ENCODE results near the gene CALN1. TPM values are rescaled to one million over a fixed set of nuclear protein-coding genes. Genes with fewer than 3 reads are reported as not detected.

CALN1 gene
- total and polyA plus RNA-seq, 3 donors from 2014 or later = 4.3 to 6.2 (median 4.4) TPM

GRCh38 chr7:72063330-72063729 is 348.8 kb downstream of the CALN1 start:
- intact Hi-C loops (cut with DNase I; ENCODE audit: low total_unique reads) = no loop called here
- no peaks in the 10 kb centered on the region for H3K4me1 ChIP-seq
- TF ChIP-seq CTCF (IDR thresholded peaks at IDR 0.05) (no peak), POLR2A (IDR thresholded peaks at IDR 0.05) (no peak)
- no peak for DNase-seq
- H3K27me3 ChIP-seq = no peaks in the 10 kb centered on the region
- H3K4me3 ChIP-seq = no peak overlapping the region
- H3K27ac ChIP-seq = no peak overlapping the region
- H3K9me3 ChIP-seq = no peaks in the 10 kb centered on the region
- no peaks in the 10 kb centered on the region for H3K36me3 ChIP-seq (ENCODE audit: low read depth, missing control alignments)

GRCh38 chr7:72062666-72063065 is 349.5 kb downstream of the CALN1 start:
- Histone ChIP-seq H3K27ac (no peak overlapping the region), H3K36me3 (ENCODE audit: low read depth, missing control alignments) (no peaks in the 10 kb centered on the region), H3K27me3 (no peaks in the 10 kb centered on the region), H3K4me1 (no peaks in the 10 kb centered on the region), H3K9me3 (no peaks in the 10 kb centered on the region), H3K4me3 (no peak overlapping the region)
- intact Hi-C loops (cut with DNase I; ENCODE audit: low total_unique reads) = no loop called here
- WGBS, 2 donors = 83 to 87% methylated on average over 1 of the region's 1 CpG
- DNase-seq = no peak
- no peak for TF ChIP-seq CTCF (IDR thresholded peaks at IDR 0.05)
- no peak for TF ChIP-seq POLR2A (IDR thresholded peaks at IDR 0.05)

- Histone ChIP-seq H3K9me3 (no peaks in the 10 kb centered on the region), H3K27ac (no peak overlapping the region), H3K4me3 (no peak overlapping the region), H3K27me3 (no peaks in the 10 kb centered on the region), H3K36me3 (ENCODE audit: low read depth, missing control alignments) (no peaks in the 10 kb centered on the region), H3K4me1 (no peaks in the 10 kb centered on the region)
- no peak for DNase-seq
- WGBS, 2 donors = 84 to 94% methylated on average over 3 of the region's 3 CpGs
- intact Hi-C loops (cut with DNase I; ENCODE audit: low total_unique reads) = no loop called here
- TF ChIP-seq CTCF (IDR thresholded peaks at IDR 0.05) = no peak
- no peak for TF ChIP-seq POLR2A (IDR thresholded peaks at IDR 0.05)
These were observed 352.2 kb downstream of the CALN1 start for GRCh38 chr7:72059925-72060324.

- no peak overlapping the region for H3K4me3 ChIP-seq
- H3K36me3 ChIP-seq (ENCODE audit: low read depth, missing control alignments) = no peaks in the 10 kb centered on the region
- DNase-seq = no peak
- H3K4me1 ChIP-seq = no peaks in the 10 kb centered on the region
- no peaks in the 10 kb centered on the region for H3K9me3 ChIP-seq
- TF ChIP-seq POLR2A (IDR thresholded peaks at IDR 0.05) (no peak), CTCF (IDR thresholded peaks at IDR 0.05) (no peak)
- no peak overlapping the region for H3K27ac ChIP-seq
- H3K27me3 ChIP-seq = no peaks in the 10 kb centered on the region
- 62 to 74% methylated on average over 8 of the region's 8 CpGs for WGBS, 2 donors
- intact Hi-C loops (cut with DNase I; ENCODE audit: low total_unique reads) = no loop called here
These were observed 353.6 kb downstream of the CALN1 start for GRCh38 chr7:72058579-72058978.

GRCh38 chr7:72057796-72058195 is 354.3 kb downstream of the CALN1 start:
- no peaks in the 10 kb centered on the region for H3K36me3 ChIP-seq (ENCODE audit: low read depth, missing control alignments)
- 63 to 64% methylated on average over 11 of the region's 11 CpGs for WGBS, 2 donors
- H3K4me1 ChIP-seq = no peaks in the 10 kb centered on the region
- TF ChIP-seq CTCF (IDR thresholded peaks at IDR 0.05) = no peak
- no peak for TF ChIP-seq POLR2A (IDR thresholded peaks at IDR 0.05)
- no peak overlapping the region for H3K4me3 ChIP-seq
- intact Hi-C loops (cut with DNase I; ENCODE audit: low total_unique reads) = no loop called here
- no peak overlapping the region for H3K27ac ChIP-seq
- no peaks in the 10 kb centered on the region for H3K27me3 ChIP-seq
- no peaks in the 10 kb centered on the region for H3K9me3 ChIP-seq
- no peak for DNase-seq
